HG03175 (cell line): ENCODE data around the gene DPT.

Experiments used
- ATAC-seq: cut with Tn5 transposase; IDR thresholded peaks from one replicate; pipeline ENCODE4 v1.9.1; 2021; ENCODE audit warnings: mild to moderate bottlenecking, moderate library complexity; ENCODE audit not compliant: unreplicated experiment

Gene DPT

DNA sequence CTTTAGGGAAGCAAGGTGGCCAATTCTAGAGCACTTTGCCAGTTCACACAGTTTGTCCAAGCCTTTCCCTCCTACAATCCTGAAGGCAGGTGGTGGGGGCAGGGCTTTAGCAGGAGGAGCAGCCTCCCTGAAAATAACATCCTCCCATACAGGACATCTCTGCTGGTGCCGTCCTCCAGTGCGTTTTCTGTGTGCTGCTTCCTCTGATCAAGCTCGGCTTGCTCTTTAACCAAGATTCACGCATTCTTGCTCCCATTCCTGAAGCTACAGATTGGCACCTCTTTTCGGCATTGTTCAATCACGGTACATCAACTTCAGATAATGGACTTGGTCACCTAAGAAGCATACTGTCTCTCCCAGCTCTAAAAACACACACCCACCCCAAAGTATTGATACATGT lies 7.5 kb upstream of the DPT start:
- no peak for ATAC-seq

DNA sequence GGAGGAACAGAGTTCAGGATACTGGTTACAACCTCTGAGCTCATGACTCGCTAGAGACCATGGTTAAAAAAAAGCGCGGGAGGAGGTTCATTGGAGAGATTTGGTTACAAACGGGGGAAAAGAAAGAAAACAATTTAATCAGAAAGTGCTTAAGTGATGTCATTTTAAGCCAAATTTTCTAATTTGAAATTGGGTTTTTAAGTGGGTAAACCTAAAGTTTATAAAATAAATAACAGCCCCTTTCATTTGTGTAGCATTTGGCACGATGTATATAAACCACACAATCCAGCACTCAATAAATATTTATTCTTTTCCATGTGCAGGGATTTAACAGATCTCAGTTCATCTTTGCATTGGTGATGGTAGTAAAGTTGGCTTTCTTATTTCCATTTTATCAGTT lies 7.0 kb upstream of the DPT start:
- no peak for ATAC-seq

DNA sequence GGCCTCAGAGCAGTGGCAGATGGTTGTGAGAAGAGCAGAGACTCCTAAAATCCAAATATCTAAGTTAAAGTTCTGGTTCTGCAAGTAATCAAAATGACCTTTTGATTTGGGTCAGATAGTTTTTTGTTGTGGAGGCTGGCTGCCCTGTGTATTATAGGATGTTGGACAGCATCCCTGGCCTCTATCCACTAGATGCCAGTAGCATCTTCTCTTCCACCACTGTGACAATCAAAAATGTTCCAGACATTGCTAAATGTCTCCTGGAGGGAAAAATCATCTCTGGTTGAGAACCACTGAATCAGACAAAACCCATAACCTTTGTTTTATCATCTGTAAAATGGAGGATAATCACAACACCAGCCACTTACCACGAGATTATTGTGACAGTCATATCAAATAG lies 5.9 kb upstream of the DPT start:
- no peak for ATAC-seq

DNA sequence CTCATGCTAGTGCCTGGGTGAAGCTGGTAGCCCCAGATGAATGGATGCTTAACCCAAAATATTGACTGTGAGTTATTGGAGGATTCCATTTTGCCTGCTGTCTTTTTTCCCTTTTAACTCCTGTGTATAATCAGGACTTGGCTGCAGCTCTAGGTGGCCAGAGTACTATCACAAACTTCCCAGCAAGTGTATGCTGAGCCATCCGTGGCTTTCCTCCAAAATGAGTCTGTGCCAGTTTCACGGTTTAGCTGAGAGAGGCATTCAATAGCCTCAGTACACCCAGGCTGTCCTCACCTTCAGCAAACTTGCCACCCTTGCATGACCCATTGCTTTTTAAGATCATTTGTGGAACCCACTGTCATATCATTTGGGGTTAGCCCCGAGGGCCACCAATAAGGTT lies 5.3 kb upstream of the DPT start:
- ATAC-seq: no peak

DNA sequence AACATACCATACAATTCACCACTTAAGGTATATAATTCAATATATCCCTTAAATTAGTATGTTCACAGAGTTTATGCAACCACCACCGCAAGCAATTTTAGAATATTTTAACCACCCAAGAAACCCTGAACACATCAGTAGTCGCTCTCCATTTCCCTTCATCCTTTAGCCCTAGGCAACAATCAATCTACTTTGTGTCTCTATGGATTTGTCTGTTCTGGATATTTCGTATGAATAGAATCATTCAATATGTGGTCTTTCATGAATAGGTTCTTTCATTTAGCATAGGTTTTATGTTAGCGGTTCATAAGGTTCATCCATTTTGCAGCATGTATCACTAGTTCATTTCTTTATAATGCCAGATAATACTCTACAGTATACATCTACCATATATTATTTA lies 4.2 kb upstream of the DPT start:
- no peak for ATAC-seq

DNA sequence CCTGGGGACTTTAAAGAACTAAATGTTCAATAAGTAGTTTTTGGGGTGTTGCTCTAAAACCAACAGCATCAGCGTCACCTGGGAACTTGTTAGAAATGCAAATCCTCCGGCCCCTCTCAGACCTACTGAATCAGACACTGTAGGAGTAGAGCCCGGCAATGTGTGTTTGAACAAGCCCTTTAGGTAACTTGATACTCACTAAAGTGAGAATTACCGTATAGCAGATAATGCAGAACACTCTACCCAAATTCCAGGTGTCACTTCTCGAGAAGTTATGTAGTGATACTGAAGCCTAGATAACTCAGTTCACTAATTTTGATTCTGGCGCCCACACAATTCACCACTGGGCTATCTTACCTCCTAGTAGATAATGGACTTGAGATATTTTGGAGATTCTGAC lies 3.7 kb upstream of the DPT start:
- no peak for ATAC-seq

DNA sequence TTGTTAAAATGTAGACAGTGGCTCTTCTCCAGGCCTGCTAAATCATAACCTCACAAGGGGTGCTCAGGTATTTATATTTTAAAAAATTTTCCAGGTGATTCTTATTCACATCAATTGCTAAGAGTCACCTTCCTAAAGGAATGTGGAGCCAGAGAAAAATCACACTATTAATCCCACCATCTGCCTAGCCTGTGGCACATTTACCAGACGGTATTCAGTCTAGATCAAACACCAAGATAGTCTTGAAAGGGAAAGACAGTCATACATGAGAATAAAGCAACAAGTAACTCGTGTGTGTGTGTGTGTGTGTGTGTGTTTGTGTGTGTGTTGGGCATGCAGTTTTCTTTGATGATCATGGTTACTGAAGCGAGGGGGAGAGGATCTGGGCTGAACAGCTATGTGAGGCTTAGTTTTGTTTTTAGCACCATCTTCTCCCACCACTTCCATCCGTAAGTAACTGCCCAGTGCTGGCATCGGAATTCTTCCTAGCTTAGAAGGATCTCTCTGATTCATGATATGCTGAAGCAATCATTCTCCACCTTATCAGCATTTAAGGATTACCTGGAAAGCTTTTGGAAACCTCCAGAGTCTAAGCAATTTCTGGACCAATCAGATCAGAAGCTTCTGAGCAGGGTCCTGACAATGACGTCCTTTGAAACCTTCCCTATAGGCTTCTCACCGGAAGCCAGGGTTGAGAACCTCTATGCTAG lies 2.4 kb upstream of the DPT start:
- ATAC-seq: no peak

DNA sequence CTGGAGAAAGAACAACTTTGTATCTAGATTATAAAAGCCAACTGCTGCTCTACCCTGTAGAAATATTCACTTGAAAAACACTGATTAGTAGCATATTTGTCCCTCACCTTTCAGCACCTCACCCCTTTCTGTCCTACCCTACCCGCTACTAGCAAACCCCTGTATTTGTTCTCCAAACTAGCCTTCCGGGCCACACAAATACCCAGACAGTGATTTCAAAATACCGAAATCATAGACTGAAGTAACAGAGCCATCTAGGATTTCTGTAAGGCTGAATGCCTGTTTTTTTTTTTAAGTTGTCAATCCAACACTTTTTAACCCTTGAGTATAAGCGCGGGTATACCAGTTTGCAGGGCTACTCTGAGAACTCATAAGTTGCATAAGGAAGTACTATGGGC lies 398 bp upstream of the DPT start:
- ATAC-seq: no peak

DNA sequence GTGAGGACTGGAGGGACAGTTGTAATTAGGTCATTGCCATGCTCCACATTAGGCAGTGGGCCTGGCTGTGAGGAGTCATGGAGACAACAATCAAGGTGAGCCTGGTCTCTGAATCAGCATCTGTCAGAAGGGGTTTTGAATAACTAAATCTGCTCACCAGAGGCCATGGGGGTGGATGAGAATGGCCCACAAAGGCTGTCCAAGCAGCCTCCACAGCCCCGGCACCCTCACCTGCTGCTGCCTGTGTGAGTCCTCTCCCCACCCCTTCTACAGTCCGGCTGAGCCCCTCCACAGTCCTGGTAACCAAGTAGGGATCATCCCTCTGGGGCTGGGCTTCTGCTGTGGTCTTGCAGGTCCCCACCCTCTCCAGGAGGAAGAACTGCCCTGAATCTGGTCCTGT lies 2.3 kb downstream of the DPT start:
- no peak for ATAC-seq

DNA sequence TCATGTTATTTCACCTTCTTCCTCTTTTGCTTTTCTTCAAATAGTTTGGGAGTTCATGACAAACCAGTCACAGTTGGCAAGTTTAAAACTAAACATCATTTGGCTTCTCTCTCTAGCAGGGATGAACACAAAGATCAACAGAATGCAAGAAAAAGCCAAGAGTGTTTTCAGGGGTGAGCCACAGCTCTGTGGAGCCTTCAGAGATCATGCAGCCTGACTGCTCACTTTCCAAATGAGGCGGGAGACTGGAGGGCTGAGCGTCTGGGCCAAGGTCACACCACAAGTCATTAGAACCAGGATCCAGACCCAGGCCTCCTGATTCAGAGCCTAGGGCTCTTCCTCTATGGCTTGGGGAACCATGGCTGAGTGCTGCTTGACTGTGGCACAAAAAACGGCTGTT lies 2.7 kb downstream of the DPT start:
- no peak for ATAC-seq

DNA sequence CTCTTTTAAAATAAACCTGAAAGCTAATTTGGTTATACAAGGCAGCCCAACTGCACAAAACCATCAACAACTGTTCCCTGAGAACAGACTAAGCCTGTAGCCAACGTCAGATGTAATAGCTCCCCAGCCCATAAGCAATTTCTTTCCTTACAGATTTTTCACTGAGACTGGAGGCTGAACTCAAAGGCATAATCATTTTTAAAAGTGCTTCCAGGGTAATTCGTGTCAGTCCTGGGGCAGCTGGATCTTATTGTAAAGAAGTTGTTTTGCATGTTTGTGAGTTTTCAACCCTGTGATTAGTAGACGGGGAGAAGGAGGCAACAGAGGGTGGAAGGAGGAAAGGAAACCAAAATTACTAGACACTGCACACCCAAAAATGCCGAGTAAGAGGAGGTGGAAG lies 3.2 kb downstream of the DPT start:
- ATAC-seq: no peak

DNA sequence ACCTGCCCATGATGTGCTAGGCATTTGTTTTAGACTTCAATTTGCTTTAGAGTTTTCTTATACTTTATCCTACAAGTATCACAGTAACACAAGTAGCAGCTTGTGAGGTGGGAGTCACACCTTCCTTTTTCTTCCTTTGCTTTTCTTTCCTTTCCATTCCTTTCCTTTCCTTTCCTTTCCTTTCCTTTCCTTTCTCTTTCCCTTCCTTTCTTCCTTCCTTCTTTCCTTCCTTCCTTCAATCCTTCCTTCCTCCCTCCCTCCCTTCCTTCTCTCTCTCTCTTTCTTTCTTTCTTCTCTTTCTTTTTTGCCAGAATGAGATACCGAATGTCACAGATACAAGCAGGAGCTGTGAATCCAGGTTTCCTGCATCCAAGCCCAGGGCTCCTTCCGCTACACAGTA lies 3.9 kb downstream of the DPT start:
- ATAC-seq: no peak

DNA sequence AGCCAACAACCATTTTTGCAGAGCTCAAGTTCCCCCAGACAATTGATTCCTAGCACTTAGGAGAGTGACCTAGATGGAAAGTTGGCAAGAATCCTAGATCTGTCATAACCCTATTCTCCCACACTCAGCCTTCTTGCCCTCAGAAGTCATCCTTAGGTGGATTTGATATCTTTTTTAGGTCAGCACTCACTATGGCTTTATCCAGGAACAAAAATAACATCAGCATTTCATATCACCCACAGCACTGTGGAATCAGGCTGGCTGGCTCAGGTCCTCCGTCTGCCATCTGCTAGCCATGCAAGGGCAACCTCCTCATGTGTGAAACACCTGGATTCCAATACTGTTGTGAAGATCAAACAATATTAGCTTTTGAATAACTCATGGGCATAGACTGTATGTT lies 6.0 kb downstream of the DPT start:
- ATAC-seq: no peak

DNA sequence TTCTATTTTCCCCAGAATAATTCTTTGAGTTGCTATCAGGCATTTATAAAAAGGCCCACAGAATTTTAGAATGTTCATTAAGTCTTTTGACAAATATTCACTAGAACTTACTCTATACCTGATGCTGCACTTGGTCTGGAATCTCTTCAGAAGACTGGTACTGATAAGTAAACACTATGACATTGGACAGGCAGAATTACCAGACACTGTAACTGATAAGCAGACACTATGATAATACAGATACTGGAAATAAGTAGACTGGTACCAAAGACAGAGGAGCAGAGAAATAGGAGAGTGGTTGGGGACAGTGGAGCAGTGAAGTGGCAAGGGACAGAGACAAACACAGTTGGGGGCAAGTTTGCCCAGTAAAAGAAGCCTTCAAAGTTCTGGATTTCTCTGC lies 8.2 kb downstream of the DPT start:
- ATAC-seq: no peak

DNA sequence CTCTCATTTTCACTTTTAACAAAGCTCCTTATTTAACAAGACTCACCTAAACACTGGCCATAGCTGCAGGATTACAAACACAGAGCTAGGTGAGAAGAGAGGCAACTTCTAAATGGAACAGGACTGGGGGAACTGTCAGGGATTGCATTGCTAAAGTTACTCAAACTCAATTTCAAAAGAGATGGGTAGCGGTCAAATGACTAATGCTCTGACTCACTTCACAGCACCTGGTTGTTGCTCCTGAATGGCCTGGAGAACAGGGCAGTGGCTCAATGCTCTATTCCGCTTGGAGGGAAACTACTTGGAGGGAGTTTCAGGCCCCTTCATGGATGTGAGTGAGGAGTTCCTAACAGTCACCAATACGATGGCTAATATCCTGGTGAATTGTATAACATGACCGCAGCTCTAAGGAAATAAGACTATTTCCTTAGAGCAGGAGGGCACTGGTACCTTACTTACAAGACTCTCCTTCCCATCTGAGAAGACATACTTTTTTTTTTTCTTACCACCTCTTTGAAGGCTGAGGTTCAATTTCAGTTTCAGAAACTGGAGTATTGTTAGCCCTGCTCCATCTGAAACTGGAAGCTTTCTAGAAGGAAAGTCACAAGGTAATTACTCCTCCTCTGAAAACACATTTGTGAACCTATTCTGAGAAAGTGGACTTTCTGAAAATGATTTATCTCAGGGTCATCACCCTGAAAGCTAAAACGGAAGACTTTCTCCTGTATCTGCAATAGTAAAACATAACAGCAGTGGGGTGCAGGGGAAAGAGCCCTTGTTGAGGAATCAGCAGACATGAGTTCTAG lies 9.5 kb downstream of the DPT start:
- peak; percentile 72 for ATAC-seq

DNA sequence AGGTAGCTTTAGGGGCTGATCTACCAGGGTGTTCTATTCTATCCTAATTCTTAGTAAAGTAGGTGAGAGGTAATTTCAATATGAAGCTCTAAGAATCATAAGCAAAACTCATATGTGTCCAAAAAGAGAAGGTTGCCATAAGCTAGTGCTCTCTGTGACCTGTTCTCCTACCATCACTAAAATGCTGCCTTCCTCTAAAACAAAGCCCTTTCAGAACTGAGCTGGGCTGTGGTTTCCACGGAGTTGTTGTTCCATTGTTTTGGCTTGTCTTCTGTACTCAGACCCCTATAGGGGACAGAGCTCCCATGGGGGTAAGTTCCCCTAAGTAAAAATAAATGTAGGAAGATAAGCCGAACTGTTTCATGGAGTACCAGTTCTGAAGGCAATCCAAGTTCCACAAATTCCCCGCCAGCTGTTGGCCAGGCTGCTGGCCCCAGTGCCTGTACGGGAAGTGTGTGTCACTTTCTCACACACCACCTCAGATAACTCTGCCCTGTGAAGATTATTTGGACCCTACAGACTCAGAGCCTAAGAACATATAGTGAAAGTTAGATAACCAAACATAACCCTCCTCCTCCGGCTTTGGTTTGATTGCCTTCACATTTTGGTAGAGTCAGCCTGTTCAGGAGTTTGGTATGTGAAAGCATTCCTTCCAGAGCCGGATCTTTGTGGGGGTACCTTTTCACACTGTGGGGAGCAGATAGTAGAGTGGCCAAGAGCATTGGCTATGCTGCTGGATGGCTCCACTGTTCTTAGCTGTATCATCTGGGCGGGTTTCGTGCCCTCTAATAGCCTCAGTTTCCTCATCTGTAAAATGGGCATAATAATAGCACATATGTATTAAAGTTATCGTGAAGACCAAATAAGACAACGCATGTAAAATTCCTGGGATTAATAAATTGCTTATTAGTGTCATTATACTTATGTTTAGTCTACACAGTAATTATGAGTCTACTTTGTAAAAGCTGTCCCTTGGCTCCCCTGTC lies 10.8 kb downstream of the DPT start:
- ATAC-seq: no peak

DNA sequence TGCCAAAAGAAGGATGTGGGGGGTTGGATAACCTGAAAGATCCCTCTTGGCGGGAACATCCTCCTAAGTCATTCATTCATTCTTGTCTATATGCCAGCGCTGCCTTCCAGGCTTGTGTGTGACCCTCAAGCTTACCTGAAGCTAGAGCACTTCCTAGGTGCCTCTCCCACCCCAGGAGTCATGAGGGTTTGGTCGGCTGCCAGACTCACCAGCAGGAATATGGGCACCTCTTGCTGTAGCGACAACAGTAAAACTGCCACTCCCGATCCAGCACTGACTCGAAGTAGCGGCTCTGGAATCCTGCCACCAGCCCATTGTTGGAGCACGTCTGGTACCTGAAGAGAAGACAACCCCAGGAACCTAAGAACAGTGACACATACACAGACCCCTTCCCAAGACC lies 15.0 kb downstream of the DPT start:
- ATAC-seq: no peak

DNA sequence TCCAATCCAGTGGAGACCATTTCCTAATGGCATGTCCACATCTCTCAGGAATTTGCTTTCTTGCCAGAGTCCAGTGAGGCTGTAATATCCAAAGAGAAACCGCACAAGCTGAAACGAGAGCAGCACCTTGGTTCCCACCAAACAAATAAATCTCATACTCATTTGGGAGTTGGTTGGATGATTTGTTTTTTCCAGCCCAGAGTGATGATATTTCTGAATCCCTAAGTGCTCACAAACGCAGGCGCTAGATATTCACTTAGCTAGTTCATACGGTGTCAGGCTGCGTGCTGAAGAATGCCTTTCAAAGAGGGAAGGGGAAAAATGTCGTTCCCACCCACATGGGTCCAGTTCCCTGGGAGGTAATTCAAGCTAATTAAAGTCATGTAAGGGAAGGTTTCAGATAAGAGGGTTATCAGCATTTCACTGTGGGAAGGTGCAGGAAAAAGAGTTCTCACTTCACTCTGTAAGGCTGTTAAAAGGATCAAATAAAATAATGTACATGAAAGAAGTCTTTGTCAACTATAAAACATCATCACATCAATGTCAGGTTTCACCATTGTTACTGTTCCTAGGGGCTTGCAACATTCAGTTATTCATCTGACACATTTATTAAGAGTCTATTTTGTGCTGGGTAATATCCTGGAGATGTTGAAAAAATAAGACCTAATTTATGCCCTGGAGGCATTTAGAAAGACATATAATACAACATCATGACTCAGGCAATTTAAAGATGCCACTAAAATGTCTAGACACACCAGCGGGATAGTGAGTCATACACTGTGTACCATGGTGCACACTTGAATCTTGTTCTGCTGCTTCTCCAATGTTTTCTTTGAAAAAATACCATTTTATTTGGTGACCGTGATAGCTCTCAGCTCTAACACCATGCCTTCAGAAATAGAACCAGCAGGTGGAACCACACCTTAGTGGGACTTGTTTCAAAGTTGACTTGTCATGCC lies 19.3 kb downstream of the DPT start:
- no peak for ATAC-seq

DNA sequence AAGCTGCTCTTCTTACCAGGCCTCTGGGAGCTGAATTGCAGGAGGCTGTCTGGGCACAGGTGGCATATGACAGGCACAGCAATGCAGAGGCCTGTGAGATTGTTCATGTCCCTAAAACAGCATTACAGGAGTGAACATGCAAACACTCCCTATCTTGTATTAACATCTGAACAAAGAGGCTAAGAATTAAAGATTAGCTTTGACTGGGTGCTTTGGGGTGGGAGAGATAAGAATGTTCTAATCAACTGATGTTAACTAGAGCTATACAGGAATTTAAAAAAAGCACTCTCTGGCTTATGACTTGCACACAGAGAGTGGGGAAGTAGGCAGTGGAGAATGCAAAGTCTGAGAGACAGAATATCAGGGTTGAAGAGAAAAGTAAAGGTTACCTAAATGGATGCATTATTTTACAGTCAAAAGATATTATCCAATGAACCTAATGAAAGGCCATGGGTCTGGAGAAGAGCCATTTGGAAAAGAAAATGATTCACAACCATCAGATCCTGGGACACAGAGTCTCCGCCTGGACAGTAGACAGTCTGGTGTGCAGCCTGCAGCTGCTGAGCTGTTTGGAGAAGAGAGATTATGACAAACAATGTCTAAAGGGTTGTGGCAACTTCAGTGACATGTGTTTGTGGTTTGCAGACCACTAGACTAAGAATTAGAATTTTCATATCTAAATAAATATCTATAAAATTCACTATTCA lies 20.2 kb downstream of the DPT start:
- no peak for ATAC-seq
